Hepatocyte (in vitro differentiated cells): ENCODE data around the gene OR5V1.

Source experiments
- CTCF ChIP-seq: fragments of 200-600 bp; sonication (generic); IDR thresholded peaks from 2 replicates; pipeline ENCODE4 v1.5.1; 2016; ENCODE audit warnings: antibody characterized with exemption, mild to moderate bottlenecking; ENCODE audit not compliant: poor library complexity
- EZH2phosphoT487 ChIP-seq: fragments of 200-600 bp; sonication (generic); IDR thresholded peaks from one replicate; pipeline ENCODE4 v1.6.1; 2018; ENCODE audit warnings: antibody characterized with exemption, mild to moderate bottlenecking, low read depth, moderate library complexity; ENCODE audit not compliant: unreplicated experiment, severe bottlenecking

- TF ChIP-seq CTCF (no peak), EZH2phosphoT487 (no peak)
These were observed 19.9 kb upstream of the OR5V1 start for GRCh38 chr6:29388533-29388932.
